K562 (cell line): Measurements from ENCODE around the gene PPP1R12C. TPM values are rescaled to one million over a fixed set of nuclear protein-coding genes. Genes with fewer than 3 reads are reported as not detected.

Experiments
- ATF3 ChIP-seq, 2 experiments: fragments of 450-650 bp in 1 of 2; sonication (generic) in 1 of 2; formaldehyde crosslinking in 1 of 2; IDR thresholded peaks in 1 of 2; conservative IDR thresholded peaks in 1 of 2; 2 replicates each; pipeline versions ENCODE4 v1.6.1 to v1.8.1; 2016 to 2023; ENCODE audit warnings: mild to moderate bottlenecking in 2 of 2, moderate library complexity in 2 of 2, inconsistent platforms in 1 of 2, missing genetic modification reagents in 1 of 2
- CEBPG ChIP-seq, 3 experiments: fragments of 200-800 bp in 1 of 3; sonication (Bioruptor generic) in 1 of 3; sonication (generic) in 1 of 3; formaldehyde crosslinking in 1 of 3; IDR thresholded peaks in 2 of 3; conservative IDR thresholded peaks in 1 of 3; 2 replicates each; pipeline versions ENCODE4 v1.6.1 to v1.8.0; 2016 to 2022; ENCODE audit warnings: missing compliant biosample characterization in 2 of 3, missing genetic modification characterization in 2 of 3, mild to moderate bottlenecking in 1 of 3, missing genetic modification reagents in 1 of 3
- CREM ChIP-seq: IDR thresholded peaks from 2 replicates; pipeline ENCODE4 v1.6.1; 2014; ENCODE audit warnings: antibody characterized with exemption, low read depth
- DMBX1 ChIP-seq: fragments of 250-450 bp; sonication (Bioruptor Pico); IDR thresholded peaks from 2 replicates; pipeline ENCODE4 v1.8.0; 2022; ENCODE audit warnings: inconsistent platforms, mild to moderate bottlenecking, moderate library complexity, borderline replicate concordance
- FOS ChIP-seq: IDR thresholded peaks from 3 replicates; pipeline ENCODE4 v1.6.1; 2011; ENCODE audit not compliant: insufficient read length; ENCODE audit errors: extremely low read depth
- FOXK2 ChIP-seq, 2 experiments: fragments of 450-650 bp; IDR thresholded peaks in 1 of 2; conservative IDR thresholded peaks in 1 of 2; 2 replicates each; pipeline ENCODE4 v1.6.1; 2016; ENCODE audit warnings: low read depth in 2 of 2, mild to moderate bottlenecking in 1 of 2
- HEY1 ChIP-seq: fragments of 250-450 bp; sonication (Bioruptor Pico); IDR thresholded peaks from 2 replicates; pipeline ENCODE4 v1.5.0; 2020; ENCODE audit warnings: mild to moderate bottlenecking, moderate library complexity, borderline replicate concordance
- MNT ChIP-seq, 2 experiments: fragments of 450-650 bp; conservative IDR thresholded peaks; 2 replicates each; pipeline ENCODE4 v1.6.1; 2017; ENCODE audit warnings: mild to moderate bottlenecking in 2 of 2, moderate library complexity in 2 of 2
- NUFIP1 ChIP-seq: fragments of 450-650 bp; IDR thresholded peaks from 2 replicates; pipeline ENCODE4 v1.6.1; 2018; ENCODE audit not compliant: partially characterized antibody
- PKNOX1 ChIP-seq: fragments of 450-650 bp; IDR thresholded peaks from 2 replicates; pipeline ENCODE4 v1.6.1; 2016
- SRSF7 ChIP-seq: fragments of 200-400 bp; formaldehyde crosslinking; optimal IDR thresholded peaks from 2 replicates; pipeline ENCODE3; 2017; ENCODE audit warnings: mild to moderate bottlenecking, low read depth, low read length
- TBL1XR1 ChIP-seq, 2 experiments: IDR thresholded peaks; 2 replicates each; pipeline ENCODE4 v1.6.1; 2012; ENCODE audit warnings: improper control_type of control experiment in 2 of 2, low read length in 2 of 2, mild to moderate bottlenecking in 1 of 2
- TSC22D4 ChIP-seq: fragments of 450-650 bp; IDR thresholded peaks from 2 replicates; pipeline ENCODE4 v1.6.1; 2016; ENCODE audit warnings: missing genetic modification characterization, missing biosample characterization, control low read depth
- YY1 ChIP-seq, 3 experiments: IDR thresholded peaks; 2 replicates each; pipeline ENCODE4 v1.6.1; 2011; ENCODE audit warnings: low read length in 2 of 3, mild to moderate bottlenecking in 2 of 3, moderate library complexity in 2 of 3, borderline replicate concordance in 1 of 3, control low read depth in 1 of 3, low read depth in 1 of 3; ENCODE audit not compliant: insufficient read depth in 3 of 3, insufficient replicate concordance in 2 of 3, control insufficient read depth in 1 of 3, insufficient read length in 1 of 3; ENCODE audit errors: extremely low read depth in 1 of 3
- ZBTB2 ChIP-seq: fragments of 450-650 bp; IDR thresholded peaks from 2 replicates; pipeline ENCODE4 v1.6.1; 2016; ENCODE audit warnings: antibody characterized with exemption
- ZNF449 ChIP-seq: fragments of 250-450 bp; sonication (Bioruptor Pico); IDR thresholded peaks from 2 replicates; pipeline ENCODE4 v1.8.0; 2022; ENCODE audit warnings: moderate library complexity, mild to moderate bottlenecking, inconsistent platforms
- ZNF583 ChIP-seq: fragments of 250-450 bp; sonication (Bioruptor Pico); IDR thresholded peaks from 2 replicates; pipeline ENCODE4 v1.4.0; 2020
- polyA plus RNA-seq, 8 experiments: library from polyadenylated mRNA; depleted of rRNA in 4 of 8; stranded (reverse) in 5 of 8; unstranded in 3 of 8; fragments of >200 nt; fragmentation: Nextera tagmentation in 2 of 8; fragmentation: Illumina TruSeq in 1 of 8; extraction: Ambion mirVana in 2 of 8; extraction: Trizol in 1 of 8; gene quantifications; 2 replicates each; pipeline versions ENCODE4 v1.2.1 to v1.2.3, GENCODE V29; 2011 to 2014; ENCODE audit warnings: inconsistent platforms in 1 of 8, missing spikeins in 1 of 8
- total RNA-seq, 7 experiments: library from RNA; depleted of rRNA in 6 of 7; stranded (reverse); fragments of >200 nt in 6 of 7; fragmentation: Illumina TruSeq in 2 of 7; extraction: Trizol in 2 of 7; gene quantifications; 2 replicates each; pipeline versions ENCODE4 v1.2.1 to v1.2.3, GENCODE V29; 2011 to 2021; ENCODE audit warnings: low replicate concordance in 1 of 7

The PPP1R12C gene
- total and polyA plus RNA-seq, 9 of the 15 experiments (the other 6 are each of a cell fraction or from before 2014, with no cell fraction given) = 1.8 to 136 (median 33.7) TPM

- TF ChIP-seq MNT (conservative IDR thresholded peaks at IDR 0.05) (peak; percentile 89 to 94), YY1 (IDR thresholded peaks at IDR 0.05; ENCODE audit: borderline replicate concordance in 1 of 3, control insufficient read depth in 1 of 3, extremely low read depth in 1 of 3, insufficient read depth in 3 of 3, insufficient read length in 1 of 3, insufficient replicate concordance in 2 of 3, low read depth in 1 of 3, low read length in 2 of 3) (peak in 1 of 3 experiments; percentile 45), TBL1XR1 (IDR thresholded peaks at IDR 0.05; ENCODE audit: low read length in 2 of 2) (0 out of 4 replicates have a peak, but pooled peaks of 1 of the 2 experiments have one; percentile 65), FOXK2 (conservative IDR thresholded peaks at IDR 0.05 in 1 of 2, IDR thresholded peaks at IDR 0.05 in 1 of 2; ENCODE audit: low read depth in 2 of 2) (peak; percentile 35 to 100; a peak in 3 of 4 replicates), CREM (peak; percentile 76), ZNF449 (CRISPR knock-in tag) (0 out of 2 replicates have a peak, but pooled peaks have one; percentile 36), PKNOX1 (peak; percentile 51), ATF3 (IDR thresholded peaks at IDR 0.05) (peak; percentile 42; the same call in 1 of the 2 replicates), ATF3 (CRISPR knock-in tag; conservative IDR thresholded peaks at IDR 0.05) (no peak), ZNF583 (CRISPR knock-in tag) (0 out of 2 replicates have a peak, but pooled peaks have one; percentile 67), FOS (peak; percentile 98), HEY1 (CRISPR knock-in tag) (peak; percentile 20; the same call in 1 of the 2 replicates), NUFIP1 (peak; percentile 91), DMBX1 (peak; percentile 29; the same call in 1 of the 2 replicates), TSC22D4 (tag) (no peak), SRSF7 (no peak), CEBPG (CRISPR knock-in tag; IDR thresholded peaks at IDR 0.05) (no peak), CEBPG (tag; conservative IDR thresholded peaks at IDR 0.05 in 1 of 2, IDR thresholded peaks at IDR 0.05 in 1 of 2) (peak in 1 of 2 experiments; percentile 68; a peak in 3 of 4 replicates), ZBTB2 (peak; percentile 84; the same call in 1 of the 2 replicates)
Observed at GRCh38 chr19:55166530-55167268, 49.3 kb upstream of the PPP1R12C start, which contains the start of gene DNAAF3 (continued).
